Choroid plexus epithelial cell (primary cell): Measurements from ENCODE around the gene CDH13.
A peak's percentile ranks its signal among the peaks of the same experiment; 100 is the strongest.

Experiments
- DNase-seq: peaks from one replicate; pipeline ENCODE4 v3.0.0-alpha.2; 2010; ENCODE audit warnings: low read depth
- H3K4me3 ChIP-seq: 2 replicates; pipeline ENCODE4 v1.5.1; 2011; ENCODE audit warnings: low read depth, mild to moderate bottlenecking, control low read depth, low read length, moderate library complexity
- TF ChIP-seq, protein P1 (sequence below): conservative IDR thresholded peaks from 2 replicates; pipeline ENCODE4 v1.5.1; 2011; ENCODE audit warnings: low read depth, mild to moderate bottlenecking, control low read depth, inconsistent platforms, low read length, moderate library complexity

Gene CDH13

DNA sequence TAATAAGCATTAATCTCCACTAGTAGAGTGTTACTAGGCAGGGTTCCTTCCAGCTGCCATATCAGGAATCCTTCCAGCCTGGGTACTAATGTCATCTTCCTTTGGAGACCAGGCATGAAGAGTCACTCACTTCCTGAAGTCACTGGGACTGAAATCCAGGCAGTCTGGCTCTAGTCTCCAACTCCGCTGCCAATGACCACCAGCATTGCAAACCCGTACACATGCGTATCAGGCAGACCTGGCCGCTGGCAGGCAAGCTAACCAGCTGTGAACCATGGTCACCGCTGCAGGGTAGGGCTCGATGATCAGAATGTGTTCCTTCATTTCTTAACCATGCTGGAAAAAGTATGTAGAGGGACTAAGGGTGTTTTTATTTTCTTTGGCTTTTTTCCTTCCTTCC lies 255.5 kb downstream of the CDH13 start:
- TF ChIP-seq, protein P1, sequence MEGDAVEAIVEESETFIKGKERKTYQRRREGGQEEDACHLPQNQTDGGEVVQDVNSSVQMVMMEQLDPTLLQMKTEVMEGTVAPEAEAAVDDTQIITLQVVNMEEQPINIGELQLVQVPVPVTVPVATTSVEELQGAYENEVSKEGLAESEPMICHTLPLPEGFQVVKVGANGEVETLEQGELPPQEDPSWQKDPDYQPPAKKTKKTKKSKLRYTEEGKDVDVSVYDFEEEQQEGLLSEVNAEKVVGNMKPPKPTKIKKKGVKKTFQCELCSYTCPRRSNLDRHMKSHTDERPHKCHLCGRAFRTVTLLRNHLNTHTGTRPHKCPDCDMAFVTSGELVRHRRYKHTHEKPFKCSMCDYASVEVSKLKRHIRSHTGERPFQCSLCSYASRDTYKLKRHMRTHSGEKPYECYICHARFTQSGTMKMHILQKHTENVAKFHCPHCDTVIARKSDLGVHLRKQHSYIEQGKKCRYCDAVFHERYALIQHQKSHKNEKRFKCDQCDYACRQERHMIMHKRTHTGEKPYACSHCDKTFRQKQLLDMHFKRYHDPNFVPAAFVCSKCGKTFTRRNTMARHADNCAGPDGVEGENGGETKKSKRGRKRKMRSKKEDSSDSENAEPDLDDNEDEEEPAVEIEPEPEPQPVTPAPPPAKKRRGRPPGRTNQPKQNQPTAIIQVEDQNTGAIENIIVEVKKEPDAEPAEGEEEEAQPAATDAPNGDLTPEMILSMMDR: no peak
- no peak overlapping the region for H3K4me3 ChIP-seq
- DNase-seq: no peak

DNA sequence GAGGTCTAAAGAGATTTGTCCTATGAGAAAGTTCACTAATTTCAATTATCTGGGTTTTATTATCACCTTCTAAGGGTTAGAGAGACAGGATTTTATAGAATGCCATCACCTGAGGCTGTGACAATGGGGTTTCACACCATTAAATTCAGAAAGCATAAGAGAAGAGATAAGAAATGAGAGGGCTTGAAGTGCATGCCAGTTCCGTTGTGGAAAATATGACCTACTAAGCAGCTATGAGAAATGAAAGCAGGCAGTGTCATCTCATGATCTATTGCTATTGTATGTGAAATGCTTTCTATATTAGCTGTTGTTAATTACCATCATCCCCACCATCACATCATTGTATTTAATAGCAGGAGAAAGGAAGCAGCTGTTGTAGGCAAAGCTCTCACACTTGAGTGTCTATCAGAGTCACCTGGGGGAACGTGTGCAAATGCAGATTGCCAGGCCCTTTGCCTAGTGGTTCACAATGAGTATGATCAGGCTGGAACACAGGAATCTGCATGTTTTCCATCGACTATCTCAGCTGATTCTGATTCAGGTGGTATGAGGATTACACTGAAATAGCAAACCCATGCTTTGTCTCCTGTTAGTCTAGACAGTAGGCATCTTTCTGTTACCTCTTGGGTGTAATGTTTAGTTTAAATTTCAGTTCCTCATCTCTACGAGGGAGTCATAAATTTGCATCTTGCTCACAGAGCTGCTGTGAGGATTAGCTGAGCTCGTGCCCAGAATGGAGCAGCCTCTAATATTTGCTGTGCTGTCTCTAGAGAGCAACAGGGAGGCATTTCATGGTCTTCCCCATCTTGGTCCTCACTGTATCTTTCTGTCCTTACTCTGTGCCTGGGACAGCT lies 256.4 kb downstream of the CDH13 start:
- TF ChIP-seq, protein P1: no peak
- no peak for DNase-seq
- H3K4me3 ChIP-seq: no peak overlapping the region

DNA sequence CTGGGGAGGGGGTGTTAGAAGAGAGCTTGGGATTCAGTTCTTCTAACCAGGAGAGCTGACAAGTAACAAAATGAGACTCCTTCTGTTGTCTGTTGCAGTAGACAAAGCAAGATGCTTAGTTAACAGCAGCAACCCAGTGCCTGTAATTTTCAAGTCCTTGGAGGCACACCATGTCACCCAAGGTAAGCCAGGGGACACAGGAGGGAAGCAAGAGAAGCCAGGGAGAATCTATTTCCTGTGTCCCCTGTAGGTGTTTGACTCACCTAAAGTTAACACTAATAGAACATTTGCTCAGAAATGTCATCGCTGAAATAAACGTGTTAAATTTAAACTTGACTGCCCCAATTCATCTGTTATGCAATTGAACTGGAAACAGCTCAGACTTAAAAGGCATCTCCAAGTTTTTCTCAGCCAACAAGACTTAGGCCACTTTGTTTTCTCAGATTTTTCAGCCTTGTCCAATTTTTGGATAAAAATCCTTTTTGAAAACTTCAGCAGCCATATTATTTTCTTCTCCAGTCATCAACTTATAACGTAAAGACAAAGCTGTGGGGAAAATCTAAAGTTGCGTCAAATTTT lies 257.6 kb downstream of the CDH13 start:
- TF ChIP-seq, protein P1: no peak
- no peak for DNase-seq
- H3K4me3 ChIP-seq: no peak overlapping the region

DNA sequence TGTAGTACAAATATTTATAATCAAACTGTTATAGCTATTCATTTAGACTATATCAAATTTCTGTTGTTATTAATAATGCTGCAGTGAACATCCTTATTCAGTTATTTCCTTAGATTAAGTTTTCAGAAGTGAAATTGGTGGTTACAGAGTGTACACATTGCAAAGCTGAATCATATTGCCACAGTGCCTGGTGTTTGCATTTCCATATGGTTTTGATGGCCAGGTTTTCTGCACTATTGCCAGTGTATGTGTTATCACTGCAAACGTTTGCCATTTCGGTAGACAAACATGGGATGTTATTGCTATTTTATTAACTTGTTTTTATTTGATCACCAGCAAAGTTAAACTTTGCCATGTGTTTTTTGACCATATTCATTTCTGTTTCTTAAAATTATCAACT lies 259.4 kb downstream of the CDH13 start:
- H3K4me3 ChIP-seq: no peak overlapping the region
- DNase-seq: no peak
- TF ChIP-seq, protein P1: no peak

DNA sequence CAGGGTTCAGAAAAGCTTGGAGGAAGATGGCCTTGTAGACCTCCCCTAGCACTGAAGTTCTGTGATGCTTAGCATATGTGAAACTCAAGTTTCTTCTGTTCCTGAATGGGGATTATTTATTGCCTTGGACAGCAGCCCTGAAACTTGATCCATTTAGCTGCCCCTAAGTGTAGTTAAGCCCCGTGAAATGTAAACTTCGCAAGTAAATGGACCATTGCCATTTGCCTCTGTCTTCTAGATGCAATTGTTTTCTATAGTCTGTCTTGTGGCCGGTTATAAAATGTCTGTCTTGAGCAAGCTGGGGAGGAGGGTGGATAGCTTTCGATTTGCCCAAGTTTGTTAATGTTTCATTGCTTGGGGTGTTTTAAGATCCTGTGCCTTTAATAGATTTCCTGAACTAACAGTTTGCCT lies 261.8 kb downstream of the CDH13 start:
- H3K4me3 ChIP-seq: no peak overlapping the region
- peak; percentile 65 for DNase-seq

DNA sequence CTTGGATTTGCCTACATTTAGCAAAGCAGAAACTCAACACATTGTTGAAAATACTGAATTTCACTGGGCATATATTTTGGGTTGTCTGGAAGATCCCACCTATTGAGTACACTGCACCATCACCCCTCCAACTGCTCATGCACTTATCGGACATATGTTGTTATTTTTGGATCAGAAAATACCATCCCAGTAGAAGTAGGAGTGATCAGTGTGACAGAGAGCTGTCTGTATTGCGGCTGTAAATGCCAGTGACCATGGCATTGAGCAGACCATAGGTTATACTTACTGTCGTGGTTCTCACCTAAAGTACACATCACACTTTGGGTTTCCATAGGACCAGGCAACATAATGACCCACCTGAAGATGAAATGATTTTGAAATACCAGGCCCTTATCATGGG lies 264.7 kb downstream of the CDH13 start:
- DNase-seq: no peak
- no peak overlapping the region for H3K4me3 ChIP-seq
- TF ChIP-seq, protein P1: no peak

More for the DNA sequence above, 261.8 kb downstream of the CDH13 start:
- TF ChIP-seq, protein P1: no peak
